A673 (cell line): ENCODE results near the gene HNRNPUL2.

Experiments used
- CTCF ChIP-seq: fragments of 300-800, 200-600 bp; sonication (generic); conservative IDR thresholded peaks from 2 replicates; pipeline ENCODE4 v1.5.1; 2017; ENCODE audit warnings: low read depth, mild to moderate bottlenecking, antibody characterized with exemption, low read length, moderate library complexity, mixed read lengths
- EZH2 ChIP-seq: fragments of 200-600 bp; sonication (generic); IDR thresholded peaks from 2 replicates; pipeline ENCODE4 v1.6.1; 2017; ENCODE audit warnings: borderline replicate concordance, low read depth, mild to moderate bottlenecking, mixed read lengths, antibody characterized with exemption, low read length; ENCODE audit not compliant: poor library complexity, severe bottlenecking

GRCh38 chr11:62712861-62713260 is 14.4 kb downstream of the HNRNPUL2 start:
- TF ChIP-seq CTCF, result no peak
- no peak for TF ChIP-seq EZH2
